K562 (cell line): ENCODE data around the gene PBXIP1. TPM values are rescaled to one million over a fixed set of nuclear protein-coding genes. Genes with fewer than 3 reads are reported as not detected.

Experiments used
- ARID2 ChIP-seq: fragments of 450-650 bp; IDR thresholded peaks from 2 replicates; pipeline ENCODE4 v1.6.1; 2017; ENCODE audit warnings: antibody characterized with exemption, mild to moderate bottlenecking
- ELF2 ChIP-seq: fragments of 250-450 bp; sonication (Bioruptor Pico); IDR thresholded peaks from 2 replicates; pipeline ENCODE4 v1.5.0; 2021; ENCODE audit warnings: mild to moderate bottlenecking
- GATAD2A ChIP-seq: fragments of 450-650 bp; IDR thresholded peaks from 2 replicates; pipeline ENCODE4 v1.6.1; 2017
- ID3 ChIP-seq, 2 experiments: fragments of 250-450 bp in 1 of 2; fragments of 450-650 bp in 1 of 2; sonication (Bioruptor Pico) in 1 of 2; IDR thresholded peaks; 2 replicates each; pipeline versions ENCODE4 v1.6.1 to v1.8.0; 2016 to 2021; ENCODE audit warnings: mild to moderate bottlenecking in 2 of 2, moderate library complexity in 2 of 2, missing compliant biosample characterization in 1 of 2, missing genetic modification characterization in 1 of 2
- KAT8 ChIP-seq: fragments of 450-650 bp; IDR thresholded peaks from 2 replicates; pipeline ENCODE4 v1.6.1; 2016; ENCODE audit warnings: low read depth, mild to moderate bottlenecking
- NONO ChIP-seq, 2 experiments: fragments of 200-400 bp in 1 of 2; fragments of 450-650 bp in 1 of 2; formaldehyde crosslinking in 1 of 2; IDR thresholded peaks; 2 replicates each; pipeline ENCODE4 v1.6.1; 2017; ENCODE audit warnings: low read depth in 2 of 2, mild to moderate bottlenecking in 2 of 2, moderate library complexity in 2 of 2, low read length in 1 of 2
- NUFIP1 ChIP-seq: fragments of 450-650 bp; IDR thresholded peaks from 2 replicates; pipeline ENCODE4 v1.6.1; 2018; ENCODE audit not compliant: partially characterized antibody
- POLR3A ChIP-seq: IDR thresholded peaks from 2 replicates; pipeline ENCODE4 v1.6.1; 2011; ENCODE audit warnings: borderline replicate concordance, mild to moderate bottlenecking, moderate library complexity; ENCODE audit not compliant: insufficient read length, insufficient read depth; ENCODE audit errors: extremely low read depth
- RB1 ChIP-seq: fragments of 450-650 bp; IDR thresholded peaks from 2 replicates; pipeline ENCODE4 v1.6.1; 2017; ENCODE audit warnings: low read depth, mild to moderate bottlenecking
- RREB1 ChIP-seq: fragments of 250-450 bp; sonication (Bioruptor Pico); IDR thresholded peaks from 2 replicates; pipeline ENCODE4 v1.4.0; 2020
- SIX5 ChIP-seq, 2 experiments: IDR thresholded peaks; 2 replicates each; pipeline ENCODE4 v1.6.1; 2011; ENCODE audit warnings: low read length in 2 of 2, borderline replicate concordance in 1 of 2, low read depth in 1 of 2, mild to moderate bottlenecking in 1 of 2, moderate library complexity in 1 of 2; ENCODE audit not compliant: insufficient read depth in 1 of 2
- SMARCA5 ChIP-seq: fragments of 450-650 bp; IDR thresholded peaks from 2 replicates; pipeline ENCODE4 v1.6.1; 2016
- ZNF347 ChIP-seq: fragments of 450-650 bp; formaldehyde crosslinking; IDR thresholded peaks from 2 replicates; pipeline ENCODE4 v1.4.0; 2020; ENCODE audit warnings: low read depth, mild to moderate bottlenecking, moderate library complexity
- polyA plus RNA-seq, 8 experiments: library from polyadenylated mRNA; depleted of rRNA in 4 of 8; stranded (reverse) in 5 of 8; unstranded in 3 of 8; fragments of >200 nt; fragmentation: Nextera tagmentation in 2 of 8; fragmentation: Illumina TruSeq in 1 of 8; extraction: Ambion mirVana in 2 of 8; extraction: Trizol in 1 of 8; gene quantifications; 2 replicates each; pipeline versions ENCODE4 v1.2.1 to v1.2.3, GENCODE V29; 2011 to 2014; ENCODE audit warnings: inconsistent platforms in 1 of 8, missing spikeins in 1 of 8
- total RNA-seq, 7 experiments: library from RNA; depleted of rRNA in 6 of 7; stranded (reverse); fragments of >200 nt in 6 of 7; fragmentation: Illumina TruSeq in 2 of 7; extraction: Trizol in 2 of 7; gene quantifications; 2 replicates each; pipeline versions ENCODE4 v1.2.1 to v1.2.3, GENCODE V29; 2011 to 2021; ENCODE audit warnings: low replicate concordance in 1 of 7
- TF ChIP-seq, protein P1 (sequence below): fragments of 150-350 bp; conservative IDR thresholded peaks from 2 replicates; pipeline ENCODE4 v1.6.1; 2014; ENCODE audit warnings: low read length
- TF ChIP-seq, protein P2 (sequence below): fragments of 450-650 bp; formaldehyde crosslinking; IDR thresholded peaks from 2 replicates; pipeline ENCODE4 v1.4.0; 2020; ENCODE audit warnings: mild to moderate bottlenecking, moderate library complexity

PBXIP1 gene
- total and polyA plus RNA-seq, 9 of the 15 experiments (the other 6 are each of a cell fraction or from before 2014, with no cell fraction given): 0.13 to 8.3 (median 5.8) TPM

GRCh38 chr1:155000726-155001424 is 45.0 kb upstream of the PBXIP1 start (continued):
- peak; percentile 21; the same call in 1 of the 2 replicates for TF ChIP-seq ID3 (CRISPR knock-in tag; IDR thresholded peaks at IDR 0.05)
- TF ChIP-seq ID3 (tag; IDR thresholded peaks at IDR 0.05): peak; percentile 72; the same call in 1 of the 2 replicates
- TF ChIP-seq RREB1 (CRISPR knock-in tag): peak; percentile 77; the same call in 1 of the 2 replicates
- no peak for TF ChIP-seq SIX5 (IDR thresholded peaks at IDR 0.05; ENCODE audit: borderline replicate concordance in 1 of 2, insufficient read depth in 1 of 2, low read depth in 1 of 2, low read length in 2 of 2)
- TF ChIP-seq GATAD2A: peak; percentile 77
- TF ChIP-seq KAT8: no peak
- 0 out of 2 replicates have a peak, but pooled peaks have one; percentile 12 for TF ChIP-seq ELF2 (CRISPR knock-in tag)
- TF ChIP-seq POLR3A: no peak
- TF ChIP-seq NONO (IDR thresholded peaks at IDR 0.05; ENCODE audit: low read depth in 2 of 2, low read length in 1 of 2): peak in 1 of 2 experiments; percentile 78; a peak in 2 of 4 replicates
- TF ChIP-seq, protein P1, sequence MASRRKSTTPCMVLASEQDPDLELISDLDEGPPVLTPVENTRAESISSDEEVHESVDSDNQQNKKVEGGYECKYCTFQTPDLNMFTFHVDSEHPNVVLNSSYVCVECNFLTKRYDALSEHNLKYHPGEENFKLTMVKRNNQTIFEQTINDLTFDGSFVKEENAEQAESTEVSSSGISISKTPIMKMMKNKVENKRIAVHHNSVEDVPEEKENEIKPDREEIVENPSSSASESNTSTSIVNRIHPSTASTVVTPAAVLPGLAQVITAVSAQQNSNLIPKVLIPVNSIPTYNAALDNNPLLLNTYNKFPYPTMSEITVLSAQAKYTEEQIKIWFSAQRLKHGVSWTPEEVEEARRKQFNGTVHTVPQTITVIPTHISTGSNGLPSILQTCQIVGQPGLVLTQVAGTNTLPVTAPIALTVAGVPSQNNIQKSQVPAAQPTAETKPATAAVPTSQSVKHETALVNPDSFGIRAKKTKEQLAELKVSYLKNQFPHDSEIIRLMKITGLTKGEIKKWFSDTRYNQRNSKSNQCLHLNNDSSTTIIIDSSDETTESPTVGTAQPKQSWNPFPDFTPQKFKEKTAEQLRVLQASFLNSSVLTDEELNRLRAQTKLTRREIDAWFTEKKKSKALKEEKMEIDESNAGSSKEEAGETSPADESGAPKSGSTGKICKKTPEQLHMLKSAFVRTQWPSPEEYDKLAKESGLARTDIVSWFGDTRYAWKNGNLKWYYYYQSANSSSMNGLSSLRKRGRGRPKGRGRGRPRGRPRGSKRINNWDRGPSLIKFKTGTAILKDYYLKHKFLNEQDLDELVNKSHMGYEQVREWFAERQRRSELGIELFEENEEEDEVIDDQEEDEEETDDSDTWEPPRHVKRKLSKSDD: 0 out of 2 replicates have a peak, but pooled peaks have one; percentile 13
- TF ChIP-seq ARID2: peak; percentile 33; the same call in 1 of the 2 replicates
- TF ChIP-seq, protein P2, sequence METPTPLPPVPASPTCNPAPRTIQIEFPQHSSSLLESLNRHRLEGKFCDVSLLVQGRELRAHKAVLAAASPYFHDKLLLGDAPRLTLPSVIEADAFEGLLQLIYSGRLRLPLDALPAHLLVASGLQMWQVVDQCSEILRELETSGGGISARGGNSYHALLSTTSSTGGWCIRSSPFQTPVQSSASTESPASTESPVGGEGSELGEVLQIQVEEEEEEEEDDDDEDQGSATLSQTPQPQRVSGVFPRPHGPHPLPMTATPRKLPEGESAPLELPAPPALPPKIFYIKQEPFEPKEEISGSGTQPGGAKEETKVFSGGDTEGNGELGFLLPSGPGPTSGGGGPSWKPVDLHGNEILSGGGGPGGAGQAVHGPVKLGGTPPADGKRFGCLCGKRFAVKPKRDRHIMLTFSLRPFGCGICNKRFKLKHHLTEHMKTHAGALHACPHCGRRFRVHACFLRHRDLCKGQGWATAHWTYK (CRISPR knock-in tag): peak; percentile 58; the same call in 1 of the 2 replicates
- TF ChIP-seq NUFIP1: peak; percentile 96
- TF ChIP-seq SMARCA5: no peak
- no peak for TF ChIP-seq ZNF347
- peak; percentile 53 for TF ChIP-seq RB1
